Subcutaneous abdominal adipose tissue (tissue), 5 donors: Measurements from ENCODE around the gene ATP9B.
A peak's percentile ranks its signal among the peaks of the same experiment; 100 is the strongest.

Experiments used
- H3K27ac ChIP-seq: one replicate; pipeline ENCODE4 v1.7.0; 2013; ENCODE audit warnings: low read depth, mild to moderate bottlenecking, inconsistent platforms, low read length, moderate library complexity
- H3K27me3 ChIP-seq, 5 donors: one replicate each; pipeline ENCODE4 v1.7.0; 2013; ENCODE audit warnings: low read length in 5 of 5, inconsistent platforms in 1 of 5; ENCODE audit not compliant: control insufficient read depth in 5 of 5, insufficient read depth in 4 of 5
- H3K36me3 ChIP-seq, 5 donors: one replicate each; pipeline ENCODE4 v1.7.0; 2013; ENCODE audit warnings: low read length in 5 of 5; ENCODE audit not compliant: control insufficient read depth in 5 of 5, insufficient read depth in 5 of 5
- H3K4me1 ChIP-seq, 5 donors: one replicate each; pipeline ENCODE4 v1.7.0; 2013; ENCODE audit warnings: low read length in 5 of 5, mild to moderate bottlenecking in 3 of 5, moderate library complexity in 1 of 5; ENCODE audit not compliant: control insufficient read depth in 5 of 5, insufficient read depth in 5 of 5
- H3K4me3 ChIP-seq, 5 donors: one replicate each; pipeline ENCODE4 v1.7.0; 2013; ENCODE audit warnings: low read length in 5 of 5, low read depth in 1 of 5
- H3K9ac ChIP-seq, 5 donors: one replicate each; pipeline ENCODE4 v1.7.0; 2013; ENCODE audit warnings: low read length in 5 of 5, mild to moderate bottlenecking in 4 of 5, moderate library complexity in 3 of 5
- H3K9me3 ChIP-seq, 5 donors: one replicate each; pipeline ENCODE4 v1.7.0; 2013; ENCODE audit warnings: low read length in 5 of 5; ENCODE audit not compliant: control insufficient read depth in 5 of 5
- donor health status: healthy.
- donor health status: healthy.
- donor health status: healthy.
- donor health status: healthy.
- donor health status: healthy.

ATP9B gene

GRCh38 chr18:79102886-79103285 is 33.7 kb downstream of the ATP9B start:
- Histone ChIP-seq H3K27ac (no peak overlapping the region), H3K27me3 (no peaks in the 10 kb centered on the region), H3K4me1 (peaks cover 0 to 11% (median 6%) of the 10 kb centered on the region in 5 donors), H3K9ac (no peak overlapping the region), H3K36me3 (no peaks in the 10 kb centered on the region), H3K4me3 (no peak overlapping the region), H3K9me3 (no peaks in the 10 kb centered on the region)

- Histone ChIP-seq H3K27ac (no peak overlapping the region), H3K4me3 (no peak overlapping the region), H3K9ac (no peak overlapping the region), H3K27me3 (no peaks in the 10 kb centered on the region), H3K4me1 (peaks cover 0 to 18% (median 11%) of the 10 kb centered on the region in 5 donors), H3K36me3 (no peaks in the 10 kb centered on the region), H3K9me3 (no peaks in the 10 kb centered on the region)
Observed at GRCh38 chr18:79104137-79104536, 34.9 kb downstream of the ATP9B start.

- no peaks in the 10 kb centered on the region for H3K36me3 ChIP-seq
- H3K9me3 ChIP-seq, result no peaks in the 10 kb centered on the region
- no peak overlapping the region for H3K9ac ChIP-seq
- no peak overlapping the region for H3K4me3 ChIP-seq
- no peak overlapping the region for H3K27ac ChIP-seq
- H3K27me3 ChIP-seq, result no peaks in the 10 kb centered on the region
- H3K4me1 ChIP-seq, result peaks cover 0 to 18% (median 11%) of the 10 kb centered on the region in 5 donors
Observed at GRCh38 chr18:79105455-79105854, 36.3 kb downstream of the ATP9B start.

GRCh38 chr18:79106084-79106483 is 36.9 kb downstream of the ATP9B start:
- no peak overlapping the region for H3K9ac ChIP-seq
- H3K4me3 ChIP-seq, result no peak overlapping the region
- H3K36me3 ChIP-seq, result no peaks in the 10 kb centered on the region
- H3K27ac ChIP-seq, result no peak overlapping the region
- H3K4me1 ChIP-seq, result peaks cover 0 to 17% (median 11%) of the 10 kb centered on the region in 5 donors
- H3K9me3 ChIP-seq, result no peaks in the 10 kb centered on the region
- no peaks in the 10 kb centered on the region for H3K27me3 ChIP-seq

- Histone ChIP-seq H3K27me3 (no peaks in the 10 kb centered on the region), H3K9me3 (no peaks in the 10 kb centered on the region), H3K4me1 (peaks cover 0 to 20% (median 11%) of the 10 kb centered on the region in 5 donors), H3K36me3 (no peaks in the 10 kb centered on the region), H3K9ac (no peak overlapping the region), H3K4me3 (no peak overlapping the region), H3K27ac (no peak overlapping the region)
Observed at GRCh38 chr18:79107886-79108285, 38.7 kb downstream of the ATP9B start.

- Histone ChIP-seq H3K4me1 (peaks cover 0 to 20% (median 11%) of the 10 kb centered on the region in 5 donors), H3K27me3 (no peaks in the 10 kb centered on the region), H3K4me3 (no peak overlapping the region), H3K36me3 (peaks cover 0 to 4% (median 2%) of the 10 kb centered on the region in 5 donors), H3K9ac (no peak overlapping the region), H3K27ac (no peak overlapping the region), H3K9me3 (no peaks in the 10 kb centered on the region)
Observed at GRCh38 chr18:79108549-79109215, 39.5 kb downstream of the ATP9B start.

- Histone ChIP-seq H3K9me3 (no peaks in the 10 kb centered on the region), H3K9ac (no peak overlapping the region), H3K27me3 (no peaks in the 10 kb centered on the region), H3K27ac (no peak overlapping the region), H3K36me3 (peaks cover 0 to 13% (median 9%) of the 10 kb centered on the region in 5 donors), H3K4me3 (no peak overlapping the region), H3K4me1 (peaks cover 0 to 10% (median 5%) of the 10 kb centered on the region in 5 donors)
Observed at GRCh38 chr18:79111483-79111882, 42.3 kb downstream of the ATP9B start.

- H3K4me3 ChIP-seq, result peak overlapping the region in 1 of 5 donors; percentile 0
- H3K4me1 ChIP-seq, result peaks cover 3 to 16% (median 10%) of the 10 kb centered on the region in 5 donors
- H3K9ac ChIP-seq, result no peak overlapping the region
- peaks cover 0 to 20% (median 9%) of the 10 kb centered on the region in 5 donors for H3K36me3 ChIP-seq
- H3K9me3 ChIP-seq, result no peaks in the 10 kb centered on the region
- no peak overlapping the region for H3K27ac ChIP-seq
- no peaks in the 10 kb centered on the region for H3K27me3 ChIP-seq
Observed at GRCh38 chr18:79117385-79117784, 48.2 kb downstream of the ATP9B start.

- Histone ChIP-seq H3K9me3 (no peaks in the 10 kb centered on the region), H3K4me3 (no peak overlapping the region), H3K36me3 (peaks cover under 1 to 20% (median 9%) of the 10 kb centered on the region in 5 donors), H3K9ac (no peak overlapping the region), H3K27ac (no peak overlapping the region), H3K27me3 (no peaks in the 10 kb centered on the region), H3K4me1 (peaks cover 3 to 16% (median 10%) of the 10 kb centered on the region in 5 donors)
Observed at GRCh38 chr18:79117788-79118187, 48.6 kb downstream of the ATP9B start.

GRCh38 chr18:79118797-79119196 is 49.6 kb downstream of the ATP9B start:
- H3K27ac ChIP-seq, result no peak overlapping the region
- H3K4me3 ChIP-seq, result no peak overlapping the region
- H3K27me3 ChIP-seq, result no peaks in the 10 kb centered on the region
- H3K4me1 ChIP-seq, result peaks cover 3 to 16% (median 10%) of the 10 kb centered on the region in 5 donors
- H3K36me3 ChIP-seq, result peaks cover 3 to 17% (median 7%) of the 10 kb centered on the region in 5 donors
- no peaks in the 10 kb centered on the region for H3K9me3 ChIP-seq
- no peak overlapping the region for H3K9ac ChIP-seq
